AG04450 (cell line): Measurements from ENCODE around the gene BTG2. TPM values are rescaled to one million over a fixed set of nuclear protein-coding genes. Genes with fewer than 3 reads are reported as not detected.

Experiments
- CTCF ChIA-PET: fragments of 300-600, 350-600 bp; formaldehyde crosslinking; extraction: SDS; loops from one replicate; lab custom pipeline; 2022; ENCODE audit warnings: antibody characterized with exemption, inconsistent platforms; lab: Charles Lee
- POLR2A ChIA-PET: fragments of 350-600 bp; formaldehyde crosslinking; extraction: SDS; loops from one replicate; lab custom pipeline; 2021; ENCODE audit warnings: antibody characterized with exemption, inconsistent platforms; lab: Yijun Ruan, JAX
- DNase-seq: peaks from one replicate; pipeline ENCODE4 v3.0.0-alpha.2; 2011; ENCODE audit warnings: low read depth, low spot score
- H3K27ac ChIP-seq: one replicate; pipeline ENCODE4 v1.5.1; 2012; ENCODE audit warnings: low read depth, low read length, control low read depth
- H3K27me3 ChIP-seq: one replicate; pipeline ENCODE4 v1.6.0; 2012; ENCODE audit warnings: low read length; ENCODE audit not compliant: control insufficient read depth, insufficient read depth
- H3K4me3 ChIP-seq: 2 replicates; pipeline ENCODE4 v1.5.1; 2011; ENCODE audit warnings: mild to moderate bottlenecking, low read depth, low read length, control low read depth
- H3K9me3 ChIP-seq: 2 replicates; pipeline ENCODE4 v1.5.1; 2012; ENCODE audit warnings: low read length; ENCODE audit not compliant: control insufficient read depth, insufficient read depth
- polyA plus RNA-seq: library from polyadenylated mRNA; depleted of rRNA; stranded (reverse); fragments of >200 nt; gene quantifications from 2 replicates; pipeline ENCODE4 v1.2.3, GENCODE V29; 2011
- TF ChIP-seq, protein P1 (sequence below): IDR thresholded peaks from 2 replicates; pipeline ENCODE4 v1.5.1; 2011; ENCODE audit warnings: low read depth, low read length, control low read depth, inconsistent platforms

BTG2 gene
- polyA plus RNA-seq, 1 experiment, result 36.5 TPM

DNA sequence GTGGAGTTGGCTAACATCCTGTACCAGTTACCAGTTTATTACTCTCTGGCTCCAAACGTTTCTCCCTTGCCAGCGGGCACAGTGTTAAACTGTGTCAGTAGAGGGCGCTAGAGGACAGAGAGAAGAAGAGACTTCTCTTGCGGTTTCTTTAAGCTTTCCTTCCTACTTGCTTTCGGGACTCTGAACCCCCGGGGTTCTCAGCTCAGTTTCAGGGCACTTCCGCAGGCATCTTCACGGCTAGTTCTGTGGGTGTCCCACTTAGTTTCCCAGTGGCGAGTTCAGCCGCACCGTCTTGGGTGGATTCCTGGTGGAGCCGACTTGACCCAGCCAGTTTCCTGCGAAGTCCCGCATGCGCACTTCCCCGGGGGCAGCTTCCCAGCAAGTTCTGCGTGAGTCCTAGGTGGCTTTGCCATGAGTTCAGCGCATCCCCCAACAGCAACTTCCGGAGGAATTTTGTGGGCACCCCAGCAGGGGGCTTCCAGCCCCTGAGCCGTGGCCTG, 37.9 kb upstream of the BTG2 start:
- DNase-seq, result peak; percentile 57
- H3K27me3 ChIP-seq, result peaks cover 16% of the 10 kb centered on the region
- ChIA-PET CTCF (interaction anchor here (0.5 to 7.3 kb wide), 104 partner anchors 10 to 475 kb away, joined by 3 to 340 read pairs (median 6); partner anchors contain the start of genes ADORA1, CHIT1, FMOD and MYBPH), POLR2A (interaction anchor here (0.9 to 1.6 kb wide), 2 partner anchors 39 to 57 kb away, joined by 3 to 4 read pairs; no protein-coding TSS in a partner anchor)
- peak overlapping the region; percentile 79 for H3K4me3 ChIP-seq
- H3K27ac ChIP-seq, result no peak overlapping the region
- H3K9me3 ChIP-seq, result no peaks in the 10 kb centered on the region
- TF ChIP-seq, protein P1, sequence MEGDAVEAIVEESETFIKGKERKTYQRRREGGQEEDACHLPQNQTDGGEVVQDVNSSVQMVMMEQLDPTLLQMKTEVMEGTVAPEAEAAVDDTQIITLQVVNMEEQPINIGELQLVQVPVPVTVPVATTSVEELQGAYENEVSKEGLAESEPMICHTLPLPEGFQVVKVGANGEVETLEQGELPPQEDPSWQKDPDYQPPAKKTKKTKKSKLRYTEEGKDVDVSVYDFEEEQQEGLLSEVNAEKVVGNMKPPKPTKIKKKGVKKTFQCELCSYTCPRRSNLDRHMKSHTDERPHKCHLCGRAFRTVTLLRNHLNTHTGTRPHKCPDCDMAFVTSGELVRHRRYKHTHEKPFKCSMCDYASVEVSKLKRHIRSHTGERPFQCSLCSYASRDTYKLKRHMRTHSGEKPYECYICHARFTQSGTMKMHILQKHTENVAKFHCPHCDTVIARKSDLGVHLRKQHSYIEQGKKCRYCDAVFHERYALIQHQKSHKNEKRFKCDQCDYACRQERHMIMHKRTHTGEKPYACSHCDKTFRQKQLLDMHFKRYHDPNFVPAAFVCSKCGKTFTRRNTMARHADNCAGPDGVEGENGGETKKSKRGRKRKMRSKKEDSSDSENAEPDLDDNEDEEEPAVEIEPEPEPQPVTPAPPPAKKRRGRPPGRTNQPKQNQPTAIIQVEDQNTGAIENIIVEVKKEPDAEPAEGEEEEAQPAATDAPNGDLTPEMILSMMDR, result peak; percentile 97

DNA sequence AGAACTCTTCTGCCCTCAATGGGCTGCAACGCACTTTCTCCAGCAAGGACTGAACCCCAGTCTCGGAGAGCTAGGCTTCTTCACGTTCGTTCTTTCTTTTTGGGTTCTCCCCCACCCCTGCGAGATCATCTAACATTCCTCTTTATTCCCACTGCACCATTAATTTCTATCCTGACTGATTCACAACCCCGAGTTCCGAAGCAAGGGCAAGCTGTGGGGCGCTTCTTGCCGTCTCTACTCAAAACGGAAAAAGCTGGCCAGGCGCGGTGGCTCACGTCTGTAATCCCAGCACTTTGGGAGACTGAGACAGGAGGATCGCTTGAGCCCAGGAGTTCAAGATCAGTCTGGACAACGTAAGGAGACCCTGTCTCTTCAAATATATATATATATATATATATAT, 37.4 kb upstream of the BTG2 start:
- H3K9me3 ChIP-seq, result no peaks in the 10 kb centered on the region
- DNase-seq, result no peak
- TF ChIP-seq, protein P1, result no peak
- ChIA-PET POLR2A (interaction anchor here (1.6 kb wide), 1 partner anchor 57 kb away, joined by 4 read pairs; no protein-coding TSS in a partner anchor), CTCF (interaction anchor here (0.6 to 7.3 kb wide), 99 partner anchors 11 to 475 kb away, joined by 3 to 340 read pairs (median 6); partner anchors contain the start of genes ADORA1, CHIT1, FMOD and MYBPH)
- H3K27me3 ChIP-seq, result peaks cover 16% of the 10 kb centered on the region
- H3K4me3 ChIP-seq, result peak overlapping the region; percentile 79
- no peak overlapping the region for H3K27ac ChIP-seq

DNA sequence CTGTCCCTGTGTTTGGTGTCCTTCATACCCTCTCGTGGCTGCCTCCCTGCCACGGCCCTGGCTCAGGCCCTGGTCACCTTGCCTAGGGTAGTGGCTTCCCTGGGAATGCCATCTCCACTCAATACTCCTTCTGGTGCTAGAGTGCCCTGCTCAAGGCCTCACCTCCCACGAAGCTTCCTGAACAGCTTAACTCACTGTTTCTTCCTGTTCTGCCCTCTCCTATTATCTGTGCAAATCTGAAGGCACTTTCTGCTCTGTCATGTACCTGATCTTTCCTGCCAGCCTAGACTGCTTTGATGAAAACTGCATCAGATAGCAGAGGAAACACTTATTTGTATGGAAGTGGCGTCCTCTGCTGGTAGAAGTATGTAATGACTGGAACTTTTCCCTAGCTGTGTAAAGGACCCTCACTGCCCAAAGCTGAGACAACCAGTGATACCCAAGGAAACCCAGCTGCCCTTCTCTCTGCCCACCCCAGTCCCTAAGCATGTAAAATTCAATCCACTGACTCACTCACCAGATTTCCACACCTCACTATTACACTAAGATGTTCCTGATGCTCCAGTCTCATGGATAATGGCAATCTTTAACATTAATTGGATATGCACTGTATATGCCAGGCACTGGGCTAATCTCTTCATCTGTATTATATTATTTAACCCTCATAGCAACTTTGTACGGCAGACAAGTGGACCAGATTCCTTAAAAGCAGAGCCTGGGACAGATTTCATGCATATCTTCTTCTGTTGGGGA, 36.2 kb upstream of the BTG2 start:
- Histone ChIP-seq H3K27ac (no peak overlapping the region), H3K27me3 (peaks cover 9% of the 10 kb centered on the region), H3K9me3 (no peaks in the 10 kb centered on the region; the same call in 1 of the 2 replicates), H3K4me3 (no peak overlapping the region)
- CTCF ChIA-PET, result interaction anchor here (0.5 to 7.3 kb wide), 33 partner anchors 10 to 305 kb away, joined by 3 to 340 read pairs (median 5); no protein-coding TSS in a partner anchor
- no peak for DNase-seq
- TF ChIP-seq, protein P1, result peak; percentile 94
- POLR2A ChIA-PET, result interaction anchor here (0.6 kb wide), 1 partner anchor 151 kb away, joined by 7 read pairs; no protein-coding TSS in a partner anchor

DNA sequence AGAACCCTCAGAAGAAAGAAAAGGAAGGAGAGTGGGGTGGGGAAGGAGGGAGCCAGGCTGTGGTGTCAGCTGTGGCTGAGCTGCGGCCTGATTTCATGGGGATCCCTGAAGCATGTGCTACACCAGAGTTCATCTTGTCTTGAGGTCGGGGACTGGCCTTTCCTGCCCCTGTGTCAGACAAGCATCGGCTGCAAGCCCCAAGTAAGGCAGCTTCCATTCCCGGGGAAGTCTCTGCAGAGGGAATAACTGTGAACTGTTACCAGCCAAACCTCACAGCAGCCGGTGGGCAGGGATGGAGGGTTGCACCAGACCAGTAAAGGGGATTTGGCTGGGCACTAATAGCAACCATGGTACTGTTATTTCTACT, 35.7 kb upstream of the BTG2 start:
- POLR2A ChIA-PET, result interaction anchor here (0.6 kb wide), 1 partner anchor 151 kb away, joined by 7 read pairs; no protein-coding TSS in a partner anchor

More for the DNA sequence above, 35.7 kb upstream of the BTG2 start:
- Histone ChIP-seq H3K27me3 (peaks cover 9% of the 10 kb centered on the region), H3K9me3 (no peaks in the 10 kb centered on the region; the same call in 1 of the 2 replicates), H3K27ac (no peak overlapping the region), H3K4me3 (no peak overlapping the region)
- TF ChIP-seq, protein P1, result no peak
- CTCF ChIA-PET, result interaction anchor here (0.5 to 7.3 kb wide), 28 partner anchors 9 to 306 kb away, joined by 3 to 340 read pairs (median 5); partner anchors contain the start of gene TMEM183A
- DNase-seq, result no peak
